Naive thymus-derived CD4-positive, alpha-beta T cell (primary cell): ENCODE measurements around the gene SATB2. TPM values are rescaled to one million over a fixed set of nuclear protein-coding genes. Genes with fewer than 3 reads are reported as not detected.

Source experiments
- ATAC-seq: fragments of 150-1000 bp; cut with Tn5 transposase; 2 replicates; pipeline ENCODE4 v1.10.0; 2021; ENCODE audit warnings: mild to moderate bottlenecking, moderate library complexity
- CTCF ChIA-PET: fragments of 350-600 bp; sonication (Branson Sonifier 250); formaldehyde crosslinking; loops from one replicate; lab custom pipeline; 2021; ENCODE audit warnings: antibody characterized with exemption; lab: Charles Lee
- POLR2A ChIA-PET: fragments of 350-600 bp; sonication (Branson Sonifier 250); formaldehyde crosslinking; loops from one replicate; lab custom pipeline; 2021; ENCODE audit warnings: antibody characterized with exemption, inconsistent platforms; lab: Charles Lee
- DNase-seq, 9 donors: peaks; one replicate each; pipeline versions ENCODE4 v3.0.0 to v3.0.0-alpha.2; 2020 to 2022; ENCODE audit warnings: mixed read lengths in 1 of 9
- H3K27ac ChIP-seq: one replicate; pipeline ENCODE4 v1.7.0; 2013; ENCODE audit warnings: mild to moderate bottlenecking, low read depth, low read length, moderate library complexity
- H3K27me3 ChIP-seq, 2 donors: one replicate each; pipeline ENCODE4 v1.7.0; 2013; ENCODE audit warnings: low read length in 2 of 2, mild to moderate bottlenecking in 2 of 2, moderate library complexity in 2 of 2; ENCODE audit not compliant: control insufficient read depth in 2 of 2, insufficient read depth in 2 of 2
- H3K36me3 ChIP-seq, 3 experiments: 1 replicate in 2 of 3; 2 replicates in 1 of 3; pipeline ENCODE4 v1.7.0; 2013; ENCODE audit warnings: low read length in 3 of 3, mild to moderate bottlenecking in 3 of 3, moderate library complexity in 1 of 3; ENCODE audit not compliant: insufficient read depth in 3 of 3, control insufficient read depth in 2 of 3
- H3K4me1 ChIP-seq, 2 donors: one replicate each; pipeline ENCODE4 v1.7.0; 2013; ENCODE audit warnings: low read length in 2 of 2, mild to moderate bottlenecking in 2 of 2, moderate library complexity in 1 of 2; ENCODE audit not compliant: control insufficient read depth in 2 of 2, insufficient read depth in 2 of 2
- H3K4me3 ChIP-seq: 2 replicates; pipeline ENCODE4 v1.7.0; 2013; ENCODE audit warnings: mild to moderate bottlenecking, low read length
- H3K9me3 ChIP-seq, 3 experiments: 1 replicate in 2 of 3; 2 replicates in 1 of 3; pipeline ENCODE4 v1.7.0; 2013; ENCODE audit warnings: low read length in 3 of 3; ENCODE audit not compliant: control insufficient read depth in 2 of 3
- H3K27ac Mint-ChIP-seq, 9 donors: one replicate each; pipeline ENCODE4 v1.8.0; 2020 to 2022; ENCODE audit warnings: mixed read lengths in 9 of 9, mild to moderate bottlenecking in 8 of 9, moderate library complexity in 5 of 9, inconsistent platforms in 2 of 9
- H3K27me3 Mint-ChIP-seq, 5 donors: one replicate each; pipeline ENCODE4 v1.8.0; 2021 to 2022; ENCODE audit warnings: mixed read lengths in 5 of 5, mild to moderate bottlenecking in 1 of 5
- H3K36me3 Mint-ChIP-seq, 5 donors: one replicate each; pipeline ENCODE4 v1.8.0; 2020 to 2022; ENCODE audit warnings: mixed read lengths in 5 of 5, mild to moderate bottlenecking in 3 of 5, inconsistent platforms in 1 of 5
- H3K4me1 Mint-ChIP-seq, 7 donors: one replicate each; pipeline ENCODE4 v1.8.0; 2020 to 2022; ENCODE audit warnings: mixed read lengths in 7 of 7, mild to moderate bottlenecking in 3 of 7, inconsistent platforms in 1 of 7
- H3K4me3 Mint-ChIP-seq, 10 donors: one replicate each; pipeline ENCODE4 v1.8.0; 2020 to 2022; ENCODE audit warnings: mild to moderate bottlenecking in 10 of 10, mixed read lengths in 10 of 10, moderate library complexity in 6 of 10, inconsistent platforms in 2 of 10
- H3K9me3 Mint-ChIP-seq, 11 donors: one replicate each; pipeline ENCODE4 v1.8.0; 2020 to 2022; ENCODE audit warnings: mixed read lengths in 11 of 11, mild to moderate bottlenecking in 4 of 11, inconsistent platforms in 1 of 11, moderate library complexity in 1 of 11
- intact Hi-C, 2 donors: fragments of 100-400 bp; cut with micrococcal nuclease; formaldehyde crosslinking; loops; one replicate each; pipeline ENCODE4 v1.15.1; 2023
- polyA plus RNA-seq, 2 donors: library from polyadenylated mRNA; unstranded; fragments of 300-500 nt; fragmentation: Illumina TruSeq; gene quantifications; one replicate each; pipeline ENCODE4 v1.2.3, GENCODE V29; 2021
- total RNA-seq, 6 experiments: library from RNA in 5 of 6; stranded (reverse) in 5 of 6; gene quantifications; 1 replicate in 5 of 6; 2 replicates in 1 of 6; pipeline ENCODE4 v1.2.3 and lab custom pipeline; 2021 to 2026

SATB2 gene
- total and polyA plus RNA-seq, 7 experiments from 2014 or later, result 0.05 to 0.96 (median 0.32) TPM; not detected in 4

- H3K27me3 ChIP-seq, result no peaks in the 10 kb centered on the region
- POLR2A ChIA-PET, result no interaction called here
- no peak overlapping the region for H3K27ac ChIP-seq
- H3K27me3 Mint-ChIP-seq, result peaks cover 9 to 49% (median 32%) of the 10 kb centered on the region in 5 donors
- intact Hi-C loops, result loop anchor here (1.0 kb wide), 1 partner anchor 1175 kb away; no protein-coding TSS in a partner anchor
- no peaks in the 10 kb centered on the region for H3K4me1 Mint-ChIP-seq
- peak in 5 of 9 donors; percentile 28 to 54 (median 42) for DNase-seq
- H3K4me3 ChIP-seq, result no peak overlapping the region
- no peaks in the 10 kb centered on the region for H3K4me1 ChIP-seq
- no peaks in the 10 kb centered on the region for H3K36me3 ChIP-seq
- no peak overlapping the region for H3K27ac Mint-ChIP-seq
- CTCF ChIA-PET, result interaction anchor here (0.6 to 2.6 kb wide), 8 partner anchors 11 to 1467 kb away, joined by 3 to 29 read pairs (median 3); no protein-coding TSS in a partner anchor
- no peaks in the 10 kb centered on the region for H3K36me3 Mint-ChIP-seq
- no peak overlapping the region for H3K4me3 Mint-ChIP-seq
- peak; percentile 70 for ATAC-seq
- H3K9me3 Mint-ChIP-seq, result no peaks in the 10 kb centered on the region
- H3K9me3 ChIP-seq, result no peaks in the 10 kb centered on the region
These were observed 31.1 kb upstream of the SATB2 start for GRCh38 chr2:199488772-199489400.

DNA sequence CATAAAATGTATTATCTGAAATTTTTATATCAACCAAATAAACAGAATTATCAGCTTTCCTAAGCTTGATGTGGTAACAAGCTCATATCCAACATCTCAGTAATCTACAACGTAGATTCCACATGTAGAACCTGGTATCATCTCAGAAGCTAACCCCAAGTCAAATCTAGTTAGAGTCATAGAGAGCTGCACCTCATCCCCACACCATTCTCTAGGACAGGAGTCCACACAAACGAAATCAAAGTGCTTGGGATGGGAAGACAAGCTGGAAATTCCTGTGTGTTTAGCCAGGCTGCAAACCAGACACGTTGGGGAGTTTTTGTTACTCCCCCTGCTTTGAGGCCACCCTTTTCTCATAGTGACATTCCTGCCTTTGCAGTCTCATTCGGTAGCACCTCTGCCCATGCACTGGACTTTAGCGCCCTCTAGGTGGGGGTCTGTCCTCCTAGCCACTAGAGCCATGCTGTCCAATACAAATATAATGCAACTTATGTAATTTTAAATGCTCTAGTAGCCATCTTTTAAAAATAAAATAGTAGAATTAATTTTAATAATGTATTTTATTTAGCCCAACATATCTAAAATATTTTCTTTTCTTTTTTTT, 28.1 kb upstream of the SATB2 start:
- Histone ChIP-seq H3K9me3 (no peaks in the 10 kb centered on the region), H3K27ac (no peak overlapping the region), H3K27me3 (no peaks in the 10 kb centered on the region), H3K4me3 (no peak overlapping the region), H3K36me3 (no peaks in the 10 kb centered on the region), H3K4me1 (no peaks in the 10 kb centered on the region)
- Mint-ChIP-seq H3K27me3 (peaks cover 11 to 40% (median 34%) of the 10 kb centered on the region in 5 donors), H3K9me3 (no peaks in the 10 kb centered on the region), H3K27ac (no peak overlapping the region), H3K4me1 (no peaks in the 10 kb centered on the region), H3K4me3 (no peak overlapping the region), H3K36me3 (no peaks in the 10 kb centered on the region)
- intact Hi-C loops, result no loop called here
- ATAC-seq (peak; percentile 57), DNase-seq (no peak)
- POLR2A ChIA-PET, result no interaction called here
- CTCF ChIA-PET, result interaction anchor here (0.7 to 1.6 kb wide), 2 partner anchors 1171 to 1173 kb away, joined by 3 to 4 read pairs; no protein-coding TSS in a partner anchor

DNA sequence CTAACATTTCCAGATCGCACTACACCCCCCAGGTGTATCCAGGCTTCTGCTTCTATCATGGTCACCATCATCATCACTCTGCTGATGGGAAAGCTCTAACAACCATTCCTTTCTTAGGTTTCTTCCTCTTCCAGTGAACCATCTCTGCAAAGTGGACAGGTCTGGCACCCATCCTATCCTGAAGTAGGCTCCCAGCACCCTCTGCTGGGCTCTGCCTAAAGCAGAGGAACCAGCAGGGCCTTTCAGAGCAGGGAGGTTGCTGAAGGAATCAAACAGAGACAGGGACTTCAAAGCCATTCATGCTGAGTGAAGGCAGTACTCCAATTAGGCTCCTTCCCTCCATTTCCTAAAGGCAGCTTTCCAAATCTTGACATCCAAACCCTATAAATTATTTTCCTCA, 27.2 kb upstream of the SATB2 start:
- H3K9me3 ChIP-seq, result no peaks in the 10 kb centered on the region
- Mint-ChIP-seq H3K4me3 (no peak overlapping the region), H3K36me3 (no peaks in the 10 kb centered on the region), H3K27ac (no peak overlapping the region), H3K4me1 (no peaks in the 10 kb centered on the region), H3K27me3 (peaks cover 13 to 45% (median 38%) of the 10 kb centered on the region in 5 donors), H3K9me3 (no peaks in the 10 kb centered on the region)
- no peaks in the 10 kb centered on the region for H3K27me3 ChIP-seq
- ATAC-seq (no peak), DNase-seq (no peak)
- H3K36me3 ChIP-seq, result no peaks in the 10 kb centered on the region
- no peaks in the 10 kb centered on the region for H3K4me1 ChIP-seq
- H3K4me3 ChIP-seq, result no peak overlapping the region
- ChIA-PET CTCF (interaction anchor here (0.7 to 1.6 kb wide), 2 partner anchors 13 to 1170 kb away, joined by 3 to 4 read pairs; no protein-coding TSS in a partner anchor), POLR2A (no interaction called here)
- no peak overlapping the region for H3K27ac ChIP-seq
- intact Hi-C loops, result no loop called here

DNA sequence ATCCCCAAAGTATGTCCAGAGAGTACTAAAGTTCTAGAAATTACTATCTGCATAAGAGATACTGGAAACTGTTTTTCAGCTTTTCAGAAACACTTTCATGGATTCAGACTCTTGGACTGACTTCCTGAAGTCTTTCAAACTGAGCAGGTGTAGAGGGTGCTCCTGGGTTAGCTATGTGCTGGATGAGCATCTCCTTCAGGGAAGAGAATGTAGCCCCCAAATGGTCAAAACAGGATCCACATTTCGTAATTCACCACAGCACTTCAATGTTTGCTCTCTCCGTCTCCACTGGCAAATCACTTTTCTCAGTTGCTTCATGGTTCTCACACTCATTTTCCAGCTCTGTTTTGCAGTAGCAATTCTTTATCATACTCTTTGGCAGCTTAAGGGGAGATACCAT, 23.2 kb upstream of the SATB2 start:
- no peak overlapping the region for H3K4me3 Mint-ChIP-seq
- Histone ChIP-seq H3K4me3 (no peak overlapping the region), H3K36me3 (no peaks in the 10 kb centered on the region), H3K9me3 (no peaks in the 10 kb centered on the region), H3K27ac (no peak overlapping the region), H3K4me1 (no peaks in the 10 kb centered on the region), H3K27me3 (no peaks in the 10 kb centered on the region)
- H3K4me1 Mint-ChIP-seq, result no peaks in the 10 kb centered on the region
- H3K36me3 Mint-ChIP-seq, result no peaks in the 10 kb centered on the region
- intact Hi-C loops, result no loop called here
- no peak overlapping the region for H3K27ac Mint-ChIP-seq
- no peak for ATAC-seq
- peaks cover 11 to 44% (median 32%) of the 10 kb centered on the region in 5 donors for H3K27me3 Mint-ChIP-seq
- POLR2A ChIA-PET, result no interaction called here
- no peak for DNase-seq
- H3K9me3 Mint-ChIP-seq, result no peaks in the 10 kb centered on the region
- CTCF ChIA-PET, result no interaction called here

GRCh38 chr2:199477277-199477834, 19.6 kb upstream of the SATB2 start:
- H3K27me3 Mint-ChIP-seq, result peaks cover 34 to 59% (median 48%) of the 10 kb centered on the region in 5 donors
- H3K4me1 ChIP-seq, result no peaks in the 10 kb centered on the region
- ATAC-seq, result no peak
- no peak overlapping the region for H3K27ac ChIP-seq
- no peak overlapping the region for H3K4me3 ChIP-seq
- H3K9me3 ChIP-seq, result no peaks in the 10 kb centered on the region
- peaks cover 0 to 3% (median 0%) of the 10 kb centered on the region in 11 donors for H3K9me3 Mint-ChIP-seq
- H3K36me3 ChIP-seq, result no peaks in the 10 kb centered on the region
- no peak overlapping the region for H3K4me3 Mint-ChIP-seq
- intact Hi-C loops, result no loop called here
- peaks cover 0 to 4% (median 0%) of the 10 kb centered on the region in 5 donors for H3K36me3 Mint-ChIP-seq
- H3K4me1 Mint-ChIP-seq, result no peaks in the 10 kb centered on the region
- no peak for DNase-seq
- ChIA-PET POLR2A (no interaction called here), CTCF (no interaction called here)
- no peak overlapping the region for H3K27ac Mint-ChIP-seq
- peaks cover under 1 to 3% of the 10 kb centered on the region in 2 donors for H3K27me3 ChIP-seq

DNA sequence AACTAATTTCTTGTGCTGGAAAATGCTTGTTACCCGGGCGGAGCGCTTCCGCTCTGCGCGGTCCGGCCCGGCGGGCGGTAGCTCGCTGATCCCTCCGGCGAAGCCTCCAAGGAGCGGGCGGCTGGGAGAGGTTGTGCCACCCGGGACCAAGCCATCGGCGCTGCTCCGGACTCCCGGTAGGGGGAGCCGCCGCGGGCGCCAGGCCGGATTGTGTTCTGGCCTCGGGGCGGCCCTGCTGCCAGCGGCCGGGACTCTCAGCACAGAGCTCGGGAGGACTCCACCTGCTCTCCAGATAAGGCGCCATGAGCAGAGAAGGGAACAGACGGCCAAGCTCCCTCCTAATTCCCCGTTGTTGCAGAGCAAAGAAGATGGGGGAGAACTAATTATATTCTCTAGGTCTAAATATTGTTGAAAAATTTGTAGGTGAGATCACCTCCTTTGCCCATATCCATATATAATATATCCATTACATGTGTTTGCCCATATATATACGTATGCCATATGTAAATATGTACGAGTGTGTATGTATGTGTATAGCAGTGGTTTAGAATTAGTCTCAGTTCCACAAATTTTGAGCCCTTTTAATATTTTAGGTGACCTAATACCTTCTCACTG, 13.8 kb upstream of the SATB2 start:
- peaks cover 0 to 19% of the 10 kb centered on the region in 2 donors for H3K4me1 ChIP-seq
- H3K27me3 Mint-ChIP-seq, result peaks cover 82 to 90% (median 85%) of the 10 kb centered on the region in 5 donors
- peak in 1 of 9 donors; percentile 46 for DNase-seq
- intact Hi-C loops, result loop anchor here in 1 of 2 donors (5.0 kb wide), 1 partner anchor 1669 kb away; the partner anchor contains the start of gene PLCL1
- CTCF ChIA-PET, result interaction anchor here (1.0 kb wide), 1 partner anchor 13 kb away, joined by 3 read pairs; no protein-coding TSS in a partner anchor
- H3K4me3 ChIP-seq, result no peak overlapping the region
- peaks cover 0 to 4% (median 0%) of the 10 kb centered on the region in 5 donors for H3K36me3 Mint-ChIP-seq
- no peaks in the 10 kb centered on the region for H3K9me3 ChIP-seq
- peaks cover 3 to 49% (median 26%) of the 10 kb centered on the region in 7 donors for H3K4me1 Mint-ChIP-seq
- H3K27me3 ChIP-seq, result peaks cover 3 to 44% of the 10 kb centered on the region in 2 donors
- H3K27ac Mint-ChIP-seq, result no peak overlapping the region
- POLR2A ChIA-PET, result interaction anchor here (0.6 kb wide), 1 partner anchor 10 kb away, joined by 3 read pairs; no protein-coding TSS in a partner anchor
- H3K9me3 Mint-ChIP-seq, result peaks cover 0 to 9% (median 2%) of the 10 kb centered on the region in 11 donors
- H3K4me3 Mint-ChIP-seq, result peak overlapping the region in 2 of 10 donors; percentile 6 to 45
- peak; percentile 58 for ATAC-seq
- H3K27ac ChIP-seq, result no peak overlapping the region
- H3K36me3 ChIP-seq, result no peaks in the 10 kb centered on the region
